NCI-H2227 (cell line): ENCODE data around the gene PCDHGC3.

Experiments
- DNase-seq: peaks from one replicate; lab custom pipeline; 2025; ENCODE audit not compliant: unreplicated experiment; lab: John Stamatoyannopoulos, UW

PCDHGC3 gene

DNA sequence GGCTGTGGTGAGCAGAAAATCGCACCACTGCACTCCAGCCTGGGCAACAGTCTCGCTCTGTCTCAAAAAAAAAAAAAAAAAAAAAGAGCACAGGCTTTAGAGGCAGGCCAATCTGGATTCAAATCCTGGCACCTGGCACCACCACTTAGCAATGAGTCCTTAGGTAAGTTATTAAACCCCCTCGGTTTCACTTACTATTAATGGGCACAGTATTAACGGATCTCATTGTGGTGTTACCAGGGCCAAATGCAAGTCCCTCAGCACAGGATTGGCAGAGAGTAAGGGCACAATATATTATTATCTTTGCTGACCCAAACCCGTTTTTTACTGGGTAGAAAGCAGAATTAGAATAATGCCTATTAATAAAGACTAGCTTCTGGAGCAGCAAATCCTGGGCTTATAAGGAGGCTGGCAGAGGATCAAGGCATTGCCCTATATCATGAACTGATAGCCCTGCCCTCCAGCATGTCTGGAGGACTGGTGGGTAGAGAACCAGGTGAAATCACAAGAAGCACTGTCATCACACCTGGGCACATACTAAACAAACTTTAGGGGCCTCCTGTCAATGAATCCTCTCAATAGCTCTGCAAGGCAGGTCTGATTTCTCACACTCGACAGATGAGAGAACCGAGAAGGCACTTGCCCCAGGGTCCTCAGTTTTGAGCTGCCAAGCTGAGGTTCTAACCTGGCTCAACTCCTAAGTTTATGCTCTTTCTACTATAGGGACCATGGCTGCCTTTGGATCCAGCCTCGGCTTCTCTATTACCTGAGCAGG is 30.8 kb downstream of the PCDHGC3 start:
- no peak for DNase-seq

DNA sequence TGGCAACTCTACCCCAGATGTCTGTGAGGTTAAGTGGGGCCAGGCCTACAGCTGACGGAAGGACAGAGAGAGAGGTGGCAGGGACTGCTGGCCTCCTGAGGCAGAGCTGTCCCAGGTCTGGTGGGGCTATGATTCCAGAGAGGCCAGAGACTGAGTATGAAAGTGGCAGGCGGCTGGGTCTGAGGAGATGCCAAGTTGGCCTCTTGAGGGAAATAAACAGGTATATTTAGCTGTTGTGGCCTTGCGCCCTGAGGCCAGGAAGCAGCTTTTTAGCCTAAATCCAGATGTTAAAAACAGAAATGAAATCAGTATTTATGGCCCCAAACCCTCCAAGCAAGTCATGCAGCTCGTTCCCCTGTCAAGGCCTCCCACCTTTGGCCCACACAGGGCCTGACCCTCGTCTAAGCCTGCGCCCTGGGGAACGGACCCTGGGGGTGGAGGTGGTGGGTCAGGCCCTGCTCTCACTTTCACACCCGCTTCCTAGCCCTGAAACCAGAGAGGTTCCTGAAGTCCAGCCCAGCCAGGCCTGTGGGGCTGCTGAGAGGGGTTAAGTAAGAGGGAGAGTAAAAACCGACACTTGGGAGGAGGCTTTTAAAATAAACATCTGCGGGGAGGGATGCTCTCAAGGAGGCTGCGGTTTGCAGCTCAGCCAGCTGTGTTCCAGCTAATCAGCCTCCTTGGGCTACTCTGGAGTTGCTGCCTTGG is 31.8 kb downstream of the PCDHGC3 start:
- DNase-seq: no peak

- DNase-seq: no peak
Measured at GRCh38 chr5:141508440-141508797, 32.7 kb downstream of the PCDHGC3 start.

- peak; percentile 61 for DNase-seq
Measured at GRCh38 chr5:141508798-141509611, 33.2 kb downstream of the PCDHGC3 start.

DNA sequence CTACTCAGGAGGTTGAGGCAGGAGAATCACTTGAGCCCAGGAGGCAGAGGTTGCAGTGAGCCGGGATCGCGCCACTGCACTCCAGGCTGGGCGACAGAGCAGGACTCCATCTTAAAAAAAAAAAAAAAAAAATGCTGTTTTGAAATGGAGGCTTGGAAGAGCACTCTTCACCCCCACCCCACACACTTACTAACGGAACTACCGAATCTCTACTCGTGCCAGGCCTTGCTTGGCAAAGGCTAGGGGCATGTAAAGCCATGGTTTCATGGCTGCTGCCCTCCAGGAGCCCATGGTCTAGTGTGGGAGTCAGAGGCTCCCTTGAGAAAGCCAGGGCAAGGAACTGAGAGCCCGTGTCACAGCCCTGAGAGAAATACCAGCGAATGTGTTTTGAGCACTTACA is 34.4 kb downstream of the PCDHGC3 start:
- no peak for DNase-seq

GRCh38 chr5:141510850-141511601 is 35.3 kb downstream of the PCDHGC3 start:
- DNase-seq: no peak

- DNase-seq: no peak
Measured at GRCh38 chr5:141511771-141512325, 36.1 kb downstream of the PCDHGC3 start.

GRCh38 chr5:141512390-141512910 is 36.7 kb downstream of the PCDHGC3 start:
- DNase-seq: peak; percentile 89

DNA sequence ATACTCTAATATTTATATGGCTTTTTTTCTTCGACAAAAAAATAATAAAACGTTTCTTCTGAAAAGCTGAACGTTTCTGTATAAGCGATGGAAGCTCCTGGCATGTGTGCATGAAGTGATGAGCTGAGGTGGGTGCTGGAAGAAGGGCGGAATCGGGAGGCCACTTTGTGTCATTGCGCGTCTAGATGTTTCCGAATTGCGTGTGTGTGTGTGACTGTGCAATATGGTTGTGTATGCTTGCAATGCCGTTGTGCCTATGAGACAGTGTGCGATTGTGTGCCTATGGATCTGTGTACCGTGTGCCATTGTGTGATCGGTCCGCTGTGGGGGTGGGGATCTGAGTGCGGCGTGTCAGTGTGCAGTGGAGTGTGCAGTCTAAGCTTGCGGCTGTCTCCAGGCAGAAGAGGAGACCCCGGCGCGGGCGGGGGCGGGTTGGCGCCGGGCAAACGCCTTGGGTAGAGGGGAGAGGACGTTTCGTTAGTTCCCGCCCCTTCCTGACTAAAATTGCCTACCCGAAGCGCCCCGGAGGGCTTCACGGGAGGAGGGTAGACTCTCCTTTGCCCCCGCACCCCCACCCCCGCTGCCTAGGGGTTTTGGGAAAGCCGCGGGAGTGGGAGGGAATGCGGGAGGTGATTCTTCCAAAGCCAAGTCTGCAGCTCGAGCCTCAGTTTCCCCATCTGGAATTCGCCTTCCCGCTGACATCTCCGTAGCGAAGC is 37.3 kb downstream of the PCDHGC3 start:
- peak; percentile 77 for DNase-seq

DNA sequence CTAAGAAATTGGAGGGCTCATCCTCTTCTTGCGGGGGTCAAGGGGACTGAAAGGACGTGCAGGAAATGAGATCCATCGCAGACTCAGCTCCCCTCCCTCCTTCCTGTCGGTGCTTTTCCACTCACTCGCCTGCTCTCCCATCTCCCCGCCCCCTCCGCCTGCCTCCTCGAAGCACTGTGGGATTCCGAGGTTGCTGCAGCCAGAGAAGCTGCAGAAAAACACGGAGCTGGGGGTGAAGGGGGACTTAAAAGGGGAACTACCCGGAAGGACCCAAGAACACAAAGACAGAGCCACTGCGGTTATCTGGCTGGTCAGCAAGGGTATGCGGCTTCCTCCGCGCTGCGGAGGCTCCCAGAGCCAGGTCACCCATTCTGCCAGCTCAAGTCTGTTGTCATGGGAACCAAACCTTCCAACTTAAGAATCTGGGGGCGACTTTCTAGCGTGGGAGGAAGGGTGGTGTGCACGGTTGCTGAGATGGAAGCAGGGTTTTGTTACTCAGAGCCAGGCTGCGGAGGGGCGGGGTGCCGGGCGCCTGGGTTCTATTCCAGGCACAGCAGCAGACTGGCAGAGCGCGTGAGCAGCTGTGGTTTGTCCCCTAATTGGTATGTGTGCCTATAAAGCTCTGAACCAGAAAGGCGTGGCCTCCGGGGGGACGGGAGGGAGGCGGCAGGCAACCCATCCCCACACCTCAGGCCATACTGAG is 38.0 kb downstream of the PCDHGC3 start:
- peak; percentile 87 for DNase-seq

DNA sequence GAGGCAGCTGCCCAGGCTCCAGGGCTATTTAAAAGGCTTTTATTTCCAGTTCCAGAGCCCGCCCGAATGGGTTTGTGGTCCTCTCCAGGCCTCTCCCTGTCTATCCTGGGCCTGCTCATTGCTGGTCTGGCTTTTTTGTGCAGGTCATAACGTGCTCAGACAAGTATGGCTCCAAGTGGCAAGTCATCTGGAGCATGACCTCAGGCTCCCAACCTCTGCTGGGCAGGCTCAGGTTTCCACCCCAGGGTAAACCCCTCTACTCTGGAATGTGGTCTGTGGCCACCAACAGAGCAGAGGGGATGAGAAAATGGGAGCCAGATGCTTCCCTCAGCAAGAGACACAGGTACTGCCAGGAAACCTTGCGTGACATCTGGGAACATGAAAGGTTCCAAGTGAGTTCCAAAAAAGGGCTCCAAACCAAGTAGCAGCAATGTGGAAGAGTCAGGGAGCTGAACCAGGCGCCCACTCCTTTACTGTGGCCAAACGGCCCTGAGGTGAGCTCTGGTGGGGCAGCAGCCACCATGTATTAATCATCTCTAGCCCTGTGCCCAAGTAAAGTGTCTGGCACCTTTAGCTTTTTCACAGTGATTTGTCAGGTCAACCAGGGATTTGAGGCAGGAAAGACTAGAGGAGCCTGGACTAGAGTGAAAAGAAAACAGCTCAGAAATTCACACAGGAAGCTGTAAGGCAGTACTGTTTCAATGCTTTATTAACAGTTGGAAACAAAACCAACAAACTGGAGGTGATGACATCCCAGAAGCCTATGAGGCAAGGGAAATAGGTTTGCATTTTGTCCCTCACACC is 38.8 kb downstream of the PCDHGC3 start:
- no peak for DNase-seq

- DNase-seq: no peak
Measured at GRCh38 chr5:141515141-141515540, 39.4 kb downstream of the PCDHGC3 start.

GRCh38 chr5:141515946-141516671 is 40.3 kb downstream of the PCDHGC3 start:
- DNase-seq: no peak

GRCh38 chr5:141516672-141517025 is 40.9 kb downstream of the PCDHGC3 start:
- no peak for DNase-seq

DNA sequence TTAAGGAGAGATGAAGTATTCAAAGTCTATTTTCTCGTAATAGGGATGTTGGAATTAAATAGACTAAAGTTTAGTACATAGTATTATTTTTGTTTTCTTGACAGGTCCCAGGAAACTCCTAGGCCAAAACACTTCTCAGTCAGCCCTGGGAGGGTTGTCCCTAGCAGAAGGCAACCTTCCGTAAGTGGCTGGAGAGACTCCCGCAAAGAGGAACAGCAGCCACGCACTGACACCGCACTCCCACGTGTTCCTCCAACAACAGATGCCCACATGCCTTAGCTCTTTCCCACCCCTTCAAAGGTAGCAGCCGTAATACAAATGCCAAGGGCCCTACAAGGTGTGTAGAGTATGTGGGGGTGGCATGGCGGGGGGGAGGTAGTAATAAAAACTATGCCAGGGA is 41.5 kb downstream of the PCDHGC3 start:
- no peak for DNase-seq

DNA sequence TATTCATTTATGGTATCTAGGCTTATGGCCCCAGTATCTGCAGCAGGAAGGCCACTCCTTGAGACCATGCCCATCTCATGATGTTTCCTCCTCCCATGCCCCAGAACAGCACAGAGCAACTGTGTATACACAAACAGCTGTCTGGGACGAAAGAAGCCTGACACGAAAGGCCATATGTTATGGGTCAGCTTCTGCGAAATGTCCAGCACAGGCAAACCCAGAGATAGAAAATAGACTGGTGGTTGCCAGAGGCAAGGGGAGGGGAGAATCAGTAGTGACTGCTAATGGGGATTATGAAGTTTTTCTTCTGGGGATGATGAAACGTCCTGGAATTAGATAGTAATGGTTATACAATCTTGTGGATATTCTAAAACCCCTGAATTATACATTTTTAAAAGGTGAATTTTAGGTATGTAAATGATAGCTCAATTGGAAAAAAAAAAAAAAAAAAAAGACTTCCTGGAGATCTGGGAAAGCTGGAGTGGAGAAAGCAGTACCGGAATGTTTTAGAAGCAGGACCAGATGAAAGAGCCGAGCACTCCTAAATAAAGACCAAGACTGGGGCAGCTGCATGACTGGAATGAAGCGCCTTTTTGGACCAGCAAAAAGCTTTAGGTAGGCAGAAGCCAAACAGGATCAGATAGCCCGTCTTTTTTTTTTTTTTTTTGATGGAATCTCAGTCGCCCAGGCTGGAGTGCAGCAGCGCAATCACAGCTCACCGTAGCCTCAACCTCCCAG is 42.3 kb downstream of the PCDHGC3 start:
- DNase-seq: no peak

- DNase-seq: no peak
Measured at GRCh38 chr5:141518618-141519015, 42.9 kb downstream of the PCDHGC3 start.
